Choroid plexus epithelial cell (primary cell): ENCODE data around the gene OR4D9.
"Not testable (repeated sequence)": the region's sequence is repeated elsewhere in the genome, so short reads cannot be mapped to it uniquely, and the experiment has no call there.

ENCODE experiments used
- DNase-seq: peaks from one replicate; pipeline ENCODE4 v3.0.0-alpha.2; 2010; ENCODE audit warnings: low read depth
- H3K4me3 ChIP-seq: 2 replicates; pipeline ENCODE4 v1.5.1; 2011; ENCODE audit warnings: low read depth, mild to moderate bottlenecking, control low read depth, low read length, moderate library complexity
- CTCF ChIP-seq: conservative IDR thresholded peaks from 2 replicates; pipeline ENCODE4 v1.5.1; 2011; ENCODE audit warnings: low read depth, mild to moderate bottlenecking, control low read depth, inconsistent platforms, low read length, moderate library complexity

Gene OR4D9

GRCh38 chr11:59542142-59542810 lies 30.9 kb downstream of the OR4D9 start:
- DNase-seq: no peak
- no peak overlapping the region for H3K4me3 ChIP-seq
- no peak for TF ChIP-seq CTCF

- DNase-seq, H3K4me3 ChIP-seq: not testable (repeated sequence)
Measured at GRCh38 chr11:59543713-59544112, 32.4 kb downstream of the OR4D9 start.

GRCh38 chr11:59544869-59545178 lies 33.5 kb downstream of the OR4D9 start:
- no peak for DNase-seq
- TF ChIP-seq CTCF: no peak
- no peak overlapping the region for H3K4me3 ChIP-seq

- no peak overlapping the region for H3K4me3 ChIP-seq
- TF ChIP-seq CTCF: no peak
- DNase-seq: peak; percentile 93
Measured at GRCh38 chr11:59545179-59546020, 34.1 kb downstream of the OR4D9 start.

GRCh38 chr11:59547605-59548308 lies 36.4 kb downstream of the OR4D9 start:
- DNase-seq, H3K4me3 ChIP-seq: not testable (repeated sequence)

GRCh38 chr11:59548309-59548656 lies 36.9 kb downstream of the OR4D9 start:
- no peak for DNase-seq
- no peak for TF ChIP-seq CTCF
- H3K4me3 ChIP-seq: no peak overlapping the region

GRCh38 chr11:59550368-59550841 lies 39.1 kb downstream of the OR4D9 start:
- TF ChIP-seq CTCF: peak; percentile 58
- H3K4me3 ChIP-seq: peak overlapping the region; percentile 70
- peak; percentile 95 for DNase-seq
